Calu3 (cell line): ENCODE measurements around the gene JADE2. TPM values are rescaled to one million over a fixed set of nuclear protein-coding genes. Genes with fewer than 3 reads are reported as not detected.

Experiments
- Bru-seq: library from RNA; stranded (reverse); fragments of 400-500 nt; gene quantifications from one replicate; lab custom pipeline; 2021; lab: Mats Ljungman, UMichigan
- BruChase-seq, 2 experiments: library from RNA; stranded (reverse); fragments of 400-500 nt; gene quantifications; one replicate each; lab custom pipeline; 2021; lab: Mats Ljungman, UMichigan
- BruUV-seq: library from RNA; stranded (reverse); fragments of 400-500 nt; replicated peaks from 2 replicates; lab custom pipeline; 2021; lab: Mats Ljungman, UMichigan
- CTCF ChIA-PET: fragments of 300-600 bp; sonication (Branson Sonifier 250); formaldehyde crosslinking; loops from one replicate; lab custom pipeline; 2022; ENCODE audit warnings: antibody characterized with exemption; lab: Charles Lee
- DNase-seq: peaks from one replicate; pipeline ENCODE4 v3.0.0; 2022
- H3K27ac Mint-ChIP-seq: one replicate; pipeline ENCODE4 v1.8.0; 2022; ENCODE audit warnings: mixed read lengths; ENCODE audit not compliant: unreplicated experiment
- H3K27me3 Mint-ChIP-seq: one replicate; pipeline ENCODE4 v1.8.0; 2022; ENCODE audit warnings: mixed read lengths; ENCODE audit not compliant: unreplicated experiment
- H3K36me3 Mint-ChIP-seq: one replicate; pipeline ENCODE4 v1.8.0; 2022; ENCODE audit warnings: mild to moderate bottlenecking, moderate library complexity, mixed read lengths; ENCODE audit not compliant: insufficient read depth, unreplicated experiment
- H3K4me1 Mint-ChIP-seq: one replicate; pipeline ENCODE4 v1.8.0; 2022; ENCODE audit warnings: mild to moderate bottlenecking, low read depth, mixed read lengths; ENCODE audit not compliant: unreplicated experiment
- H3K4me3 Mint-ChIP-seq: one replicate; pipeline ENCODE4 v1.8.0; 2022; ENCODE audit warnings: mild to moderate bottlenecking, low read depth, moderate library complexity, mixed read lengths; ENCODE audit not compliant: unreplicated experiment
- H3K9me3 Mint-ChIP-seq: one replicate; pipeline ENCODE4 v1.8.0; 2022; ENCODE audit warnings: low read depth, mixed read lengths; ENCODE audit not compliant: unreplicated experiment
- intact Hi-C: fragments of 100-400 bp; cut with micrococcal nuclease; formaldehyde crosslinking; loops from one replicate; pipeline ENCODE4 v1.10.0; 2022; ENCODE audit not compliant: unreplicated experiment
- long read RNA-seq: library from polyadenylated mRNA; stranded (forward); transcript quantifications from one replicate; pipeline ENCODE4 v2.0.0, GENCODE V29; 2022
- total RNA-seq: library from RNA; stranded (reverse); gene quantifications from 2 replicates; pipeline ENCODE4 v1.2.3, GENCODE V29; 2022
- TF ChIP-seq, protein P1 (sequence below): fragments of 200-600 bp; IDR thresholded peaks from one replicate; pipeline ENCODE4 v1.8.0; 2022; ENCODE audit warnings: antibody characterized with exemption; ENCODE audit not compliant: unreplicated experiment

JADE2 gene
- total RNA-seq (93.4 and 128 TPM in 2 replicates), Bru-seq, nascent RNA (percentile 80 among the genes with signal in this experiment), BruChase-seq, experiment 1, labeled RNA remaining after a 6-hour chase (percentile 74 among the genes with signal in this experiment), BruChase-seq, experiment 2, labeled RNA remaining after a 2-hour chase (percentile 77 among the genes with signal in this experiment)
- long read RNA-seq, partial matches to known transcripts = 1 of 20 reads
- long read RNA-seq, other reads (novel, unspliced or antisense) = 18 of 20 reads

- TF ChIP-seq, protein P1, sequence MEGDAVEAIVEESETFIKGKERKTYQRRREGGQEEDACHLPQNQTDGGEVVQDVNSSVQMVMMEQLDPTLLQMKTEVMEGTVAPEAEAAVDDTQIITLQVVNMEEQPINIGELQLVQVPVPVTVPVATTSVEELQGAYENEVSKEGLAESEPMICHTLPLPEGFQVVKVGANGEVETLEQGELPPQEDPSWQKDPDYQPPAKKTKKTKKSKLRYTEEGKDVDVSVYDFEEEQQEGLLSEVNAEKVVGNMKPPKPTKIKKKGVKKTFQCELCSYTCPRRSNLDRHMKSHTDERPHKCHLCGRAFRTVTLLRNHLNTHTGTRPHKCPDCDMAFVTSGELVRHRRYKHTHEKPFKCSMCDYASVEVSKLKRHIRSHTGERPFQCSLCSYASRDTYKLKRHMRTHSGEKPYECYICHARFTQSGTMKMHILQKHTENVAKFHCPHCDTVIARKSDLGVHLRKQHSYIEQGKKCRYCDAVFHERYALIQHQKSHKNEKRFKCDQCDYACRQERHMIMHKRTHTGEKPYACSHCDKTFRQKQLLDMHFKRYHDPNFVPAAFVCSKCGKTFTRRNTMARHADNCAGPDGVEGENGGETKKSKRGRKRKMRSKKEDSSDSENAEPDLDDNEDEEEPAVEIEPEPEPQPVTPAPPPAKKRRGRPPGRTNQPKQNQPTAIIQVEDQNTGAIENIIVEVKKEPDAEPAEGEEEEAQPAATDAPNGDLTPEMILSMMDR = no peak
- peak within 1 kb of the TSS; percentile 97 for H3K27ac Mint-ChIP-seq
- DNase-seq = peak; percentile 85
- H3K4me1 Mint-ChIP-seq = peaks cover 61% of the 10 kb centered on the region
- H3K27me3 Mint-ChIP-seq = no peaks in the 10 kb centered on the region
- peaks cover 52% of the 10 kb centered on the region for H3K36me3 Mint-ChIP-seq
- H3K9me3 Mint-ChIP-seq = no peaks in the 10 kb centered on the region
- BruUV-seq = no TSS peak
- H3K4me3 Mint-ChIP-seq = peak within 1 kb of the TSS; percentile 92
- CTCF ChIA-PET = interaction anchor here (0.6 to 2.6 kb wide), 10 partner anchors 14 to 146 kb away, joined by 3 to 13 read pairs (median 4); no protein-coding TSS in a partner anchor
- intact Hi-C loops = loop anchor here (1.0 to 5.0 kb wide), 4 partner anchors 14 to 124 kb away; no protein-coding TSS in a partner anchor
Measured at GRCh38 chr5:134524826-134525682, at the start of gene JADE2. Gene JADE2 (plus strand): TSS chr5:134525670. CDS start chr5:134535858, 10,188 bp downstream.

DNA sequence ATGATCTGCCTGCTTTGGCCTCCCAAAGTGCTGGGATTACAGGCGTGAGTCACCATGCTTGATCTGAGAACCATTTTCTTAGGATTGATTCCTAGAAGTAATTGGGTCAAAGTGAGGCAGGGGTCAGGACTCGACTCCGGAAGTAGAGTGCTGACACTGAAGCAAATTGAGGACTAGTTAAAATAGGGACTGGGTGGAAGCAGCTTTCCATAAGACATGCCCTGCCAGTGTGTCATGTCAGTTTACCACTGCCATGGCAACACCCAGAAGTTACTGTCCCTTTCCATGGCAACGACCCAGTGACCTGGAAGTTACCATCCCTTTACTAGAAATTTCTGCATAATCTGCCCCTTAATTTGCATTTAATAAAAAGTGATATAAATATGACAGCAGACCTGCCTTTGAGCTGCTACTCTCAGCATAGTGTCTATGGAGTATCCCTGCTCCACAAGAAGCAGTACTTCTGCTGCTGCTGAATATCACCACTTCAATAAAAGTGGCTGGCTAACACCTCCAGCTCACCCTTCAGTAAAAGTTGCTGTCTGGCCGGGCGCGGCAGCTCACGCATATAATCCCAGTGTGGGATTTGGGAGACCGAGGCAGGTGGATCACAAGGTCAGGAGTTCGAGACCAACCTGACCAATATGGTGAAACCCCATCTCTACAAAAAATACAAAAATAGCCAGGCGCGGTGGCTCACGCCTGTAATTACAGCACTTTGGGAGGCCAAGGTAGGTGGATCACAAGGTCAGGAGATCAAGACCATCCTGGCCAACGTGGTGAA is 47.8 kb upstream of the JADE2 start:
- peak; percentile 34 for DNase-seq
- H3K36me3 Mint-ChIP-seq = no peaks in the 10 kb centered on the region
- CTCF ChIA-PET = interaction anchor here (0.7 to 1.0 kb wide), 2 partner anchors 49 to 101 kb away, joined by 3 to 5 read pairs; no protein-coding TSS in a partner anchor
- intact Hi-C loops = no loop called here
- no TSS peak for BruUV-seq
- H3K27ac Mint-ChIP-seq = no peak overlapping the region
- H3K4me3 Mint-ChIP-seq = no peak overlapping the region
- no peaks in the 10 kb centered on the region for H3K4me1 Mint-ChIP-seq
- H3K27me3 Mint-ChIP-seq = no peaks in the 10 kb centered on the region
- no peaks in the 10 kb centered on the region for H3K9me3 Mint-ChIP-seq
- TF ChIP-seq, protein P1 = no peak

DNA sequence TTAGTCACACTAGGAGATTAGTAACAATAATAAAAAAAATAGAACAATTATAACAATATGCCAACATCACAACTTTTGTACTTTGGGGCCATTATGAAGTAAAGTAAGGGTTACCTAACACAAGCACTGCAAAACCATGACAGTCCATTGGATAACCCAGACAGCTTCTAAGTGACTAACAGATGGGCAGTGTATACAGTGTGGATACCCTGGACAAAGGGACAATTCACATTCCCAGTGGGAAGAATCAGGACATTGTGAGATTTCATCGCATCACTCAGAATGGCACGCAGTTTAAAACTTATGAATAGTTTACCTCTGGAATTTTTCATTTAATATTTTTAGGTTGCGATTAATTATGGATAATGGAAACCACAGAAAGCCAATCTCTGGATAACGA is 45.6 kb upstream of the JADE2 start:
- H3K4me3 Mint-ChIP-seq = no peak overlapping the region
- intact Hi-C loops = no loop called here
- no TSS peak for BruUV-seq

More for the DNA sequence above, 45.6 kb upstream of the JADE2 start:
- no peak for DNase-seq
- TF ChIP-seq, protein P1 = no peak
- no peaks in the 10 kb centered on the region for H3K36me3 Mint-ChIP-seq
- CTCF ChIA-PET = no interaction called here
- no peaks in the 10 kb centered on the region for H3K9me3 Mint-ChIP-seq
- H3K27ac Mint-ChIP-seq = no peak overlapping the region
- no peaks in the 10 kb centered on the region for H3K27me3 Mint-ChIP-seq
- H3K4me1 Mint-ChIP-seq = no peaks in the 10 kb centered on the region
